DLD1 (cell line): ENCODE results near the gene MTMR8.

Experiments used
- in situ Hi-C: cut with HindIII; loops from 2 replicates; pipeline ENCODE4 v1.10.0; 2017; ENCODE audit warnings: low sequenced_read_pairs

MTMR8 gene

GRCh38 chrX:64321507-64321906 lies 73.7 kb downstream of the MTMR8 start:
- in situ Hi-C loops, result no loop called here

DNA sequence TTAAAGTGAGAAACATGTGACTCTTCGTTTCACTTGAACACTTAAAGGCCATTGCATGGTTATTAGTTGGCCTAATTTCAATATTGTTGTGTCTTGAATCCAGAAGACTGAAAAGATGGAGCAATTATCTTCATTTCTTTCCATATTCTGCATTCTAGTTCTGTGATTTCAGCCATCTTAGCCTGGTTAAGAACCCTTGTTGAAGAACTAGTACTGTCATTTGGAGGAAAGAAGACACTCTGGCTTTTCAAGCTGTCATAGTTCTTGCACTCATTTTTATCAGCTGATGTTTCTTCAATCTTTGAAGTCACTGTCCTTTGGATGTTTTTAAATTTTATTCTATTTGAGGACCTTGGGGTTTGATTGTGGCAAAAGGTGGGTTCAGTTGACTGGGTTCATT lies 81.6 kb downstream of the MTMR8 start:
- in situ Hi-C loops, result no loop called here

GRCh38 chrX:64306712-64307111 lies 88.5 kb downstream of the MTMR8 start:
- in situ Hi-C loops, result no loop called here

- in situ Hi-C loops, result no loop called here
These were observed 104.1 kb downstream of the MTMR8 start for GRCh38 chrX:64291123-64291522.

DNA sequence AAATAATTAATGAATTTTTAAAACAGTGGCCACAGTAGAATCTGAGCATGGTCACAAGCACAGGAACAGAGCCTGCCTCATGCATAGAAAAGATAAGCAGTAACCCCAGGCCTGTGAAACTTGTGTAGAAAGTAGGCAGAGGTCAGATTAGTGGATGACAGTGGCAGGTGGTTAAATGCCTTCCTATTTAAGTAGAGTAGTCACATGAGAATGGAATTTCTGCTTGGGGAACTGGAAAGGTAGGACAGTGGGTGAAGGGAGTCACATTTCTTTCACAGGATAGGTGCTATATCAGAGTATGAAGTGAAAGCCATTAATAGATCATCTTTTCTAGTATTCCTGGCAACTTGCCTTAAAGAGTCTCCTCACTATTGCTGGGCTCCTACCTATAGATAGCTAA lies 130.0 kb downstream of the MTMR8 start:
- in situ Hi-C loops, result no loop called here

GRCh38 chrX:64230123-64230970 lies 164.9 kb downstream of the MTMR8 start, which contains the start of gene ASB12:
Gene ASB12, minus strand, starts transcription at chrX:64230607. Its CDS starts 4,957 bp downstream, at chrX:64225650.
- in situ Hi-C loops, result no loop called here

GRCh38 chrX:64229154-64229553 lies 166.1 kb downstream of the MTMR8 start:
- in situ Hi-C loops, result no loop called here
